GM18867 (cell line): ENCODE results near the gene DMAC2L.
"Not testable (repeated sequence)": the region's sequence is repeated elsewhere in the genome, so short reads cannot be mapped to it uniquely, and the experiment has no call there.

Source experiments
- ATAC-seq: cut with Tn5 transposase; IDR thresholded peaks from one replicate; pipeline ENCODE4 v1.9.1; 2021; ENCODE audit warnings: mild to moderate bottlenecking, moderate library complexity; ENCODE audit not compliant: unreplicated experiment

The DMAC2L gene

DNA sequence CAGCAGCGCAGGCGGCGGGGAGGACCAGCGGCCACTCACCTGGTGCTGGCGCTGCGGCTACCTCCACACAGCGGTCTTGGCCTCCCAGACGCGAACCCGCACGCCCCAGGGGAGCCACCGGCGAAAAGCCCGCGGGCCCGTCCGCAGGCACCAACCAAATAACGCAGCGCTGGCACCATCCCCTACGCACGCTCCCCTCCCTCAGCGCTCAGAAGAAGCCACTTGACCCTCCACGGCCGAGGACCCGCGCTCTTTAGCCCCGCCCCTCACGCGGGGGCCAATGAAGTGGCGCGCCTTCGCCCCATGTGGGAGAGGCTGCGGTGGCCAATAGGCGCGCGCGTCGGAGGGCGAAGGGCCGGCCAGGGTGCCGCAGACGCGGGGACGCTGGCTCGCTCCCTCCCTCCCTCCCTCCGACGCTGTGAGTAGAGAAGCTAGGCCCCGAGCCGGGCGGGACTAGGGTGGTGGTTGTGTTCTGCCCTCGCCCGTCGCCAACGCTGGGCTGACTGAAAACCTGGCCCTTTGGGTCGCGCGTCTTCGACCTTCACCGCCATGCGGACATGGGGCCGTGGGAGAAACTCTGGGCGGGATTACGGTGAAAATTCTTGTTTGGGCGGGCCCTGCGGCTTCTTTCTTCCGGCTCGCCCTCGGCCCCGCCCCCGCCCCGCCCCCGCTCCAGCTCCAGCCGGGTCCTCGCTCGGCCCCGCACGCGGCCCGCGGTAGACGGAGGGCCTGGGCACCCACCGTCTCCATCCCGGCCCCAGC is at the start of gene DMAC2L, which contains the start of gene L2HGDH:
DMAC2L (plus strand) TSS at position 353 of the 762 bp plus-strand sequence. CDS start 9,164 bp downstream, outside the sequence.
L2HGDH (minus strand) TSS at position 258 of the 762 bp plus-strand sequence; CDS start at position 179, 79 bp downstream.
- peak; percentile 94 for ATAC-seq

GRCh38 chr14:50262865-50263264 is 49.3 kb upstream of the DMAC2L start:
- no peak for ATAC-seq

DNA sequence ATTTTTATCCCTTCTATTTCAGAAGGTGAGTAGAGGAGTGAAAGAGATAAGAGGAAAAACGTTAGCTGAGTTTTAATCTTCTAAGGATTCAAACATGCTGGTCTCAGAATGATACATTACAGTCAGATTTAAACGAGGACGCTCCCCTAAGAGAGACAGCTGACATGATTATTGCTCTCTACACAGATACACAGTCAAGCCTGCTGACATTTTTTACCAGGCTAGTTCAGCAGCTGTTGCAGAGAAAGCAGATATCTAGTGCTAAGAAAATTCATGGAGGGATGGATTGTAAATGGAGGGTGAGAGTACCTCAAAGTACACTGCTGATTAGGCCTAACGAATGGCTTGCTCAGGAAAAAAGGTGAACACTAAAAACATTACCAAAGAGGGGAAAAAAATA is 48.8 kb upstream of the DMAC2L start:
- no peak for ATAC-seq

DNA sequence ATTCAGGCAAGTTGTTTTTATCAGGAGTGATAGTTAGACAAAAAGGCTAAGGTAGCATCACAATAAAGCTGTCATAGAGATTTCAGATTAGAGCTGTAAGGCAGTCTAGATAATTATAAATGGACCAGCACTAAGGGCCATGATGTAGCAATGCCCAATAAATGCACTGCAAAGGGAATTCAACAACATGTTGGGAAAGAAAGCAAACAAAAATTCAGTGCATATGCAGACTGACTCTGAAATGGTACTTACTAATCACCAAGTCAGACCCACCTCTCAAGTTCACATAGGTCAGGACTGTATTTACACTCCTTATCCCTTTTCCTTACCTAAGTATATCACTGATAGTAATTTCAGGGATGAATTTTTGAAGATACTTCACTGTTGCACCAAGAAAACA is 47.1 kb upstream of the DMAC2L start:
- ATAC-seq: no peak

DNA sequence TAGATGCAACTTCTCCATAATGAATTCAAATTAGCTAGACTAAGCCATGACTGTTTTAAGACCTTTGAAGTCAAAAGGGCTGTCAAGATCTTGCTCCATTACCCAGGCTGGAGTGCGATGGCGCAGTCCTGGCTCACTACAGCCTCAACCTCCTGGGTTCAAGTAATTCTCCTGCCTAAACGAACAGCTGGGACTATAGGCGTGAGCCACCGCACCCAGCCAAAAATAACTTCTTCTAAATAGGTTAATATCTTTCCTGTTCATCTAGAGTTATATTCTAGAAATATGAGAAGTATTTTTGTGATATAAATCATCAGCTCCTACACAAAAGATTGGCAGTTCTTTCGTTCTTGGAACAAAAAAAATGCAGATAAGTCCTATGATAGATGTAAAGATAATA is 41.2 kb upstream of the DMAC2L start:
- no peak for ATAC-seq

DNA sequence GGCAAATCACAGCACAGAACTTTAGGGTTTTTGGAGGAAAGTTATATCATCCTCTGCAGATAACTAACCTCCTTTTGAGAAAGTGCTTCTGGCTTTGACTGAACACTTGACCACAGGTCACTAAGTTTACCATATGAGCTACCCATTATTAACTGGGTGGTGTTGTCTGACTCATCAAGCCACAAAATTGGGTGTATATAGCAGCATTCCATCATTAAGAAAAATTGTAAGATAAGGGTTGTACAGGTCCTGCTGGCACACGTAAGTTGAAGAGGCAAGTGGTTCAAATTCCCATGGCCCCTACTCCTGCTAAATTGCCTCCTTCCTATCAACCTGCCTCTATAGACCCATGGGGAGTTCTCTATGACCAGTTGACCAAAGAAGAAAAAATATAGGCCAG is 39.6 kb upstream of the DMAC2L start:
- ATAC-seq: no peak

DNA sequence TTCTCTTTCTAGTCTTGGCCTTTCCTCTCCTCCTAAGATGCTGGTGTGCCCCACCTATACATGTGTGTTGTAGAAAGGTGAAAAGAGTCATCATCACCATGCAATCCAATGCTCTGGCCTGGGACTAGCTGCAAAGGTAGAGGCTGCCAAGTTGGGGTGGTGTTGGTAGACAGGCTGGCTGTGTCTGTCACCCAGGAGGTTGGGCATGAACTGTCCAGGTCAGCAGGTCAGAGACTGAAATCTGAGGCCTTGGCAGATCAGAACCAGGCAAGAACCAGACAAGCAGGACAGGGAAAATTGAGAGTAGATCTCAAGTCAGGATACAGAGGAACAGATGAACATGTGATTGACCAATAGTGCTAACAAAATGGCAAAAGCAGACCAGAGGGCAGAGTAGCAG is 26.3 kb upstream of the DMAC2L start:
- ATAC-seq: no peak

DNA sequence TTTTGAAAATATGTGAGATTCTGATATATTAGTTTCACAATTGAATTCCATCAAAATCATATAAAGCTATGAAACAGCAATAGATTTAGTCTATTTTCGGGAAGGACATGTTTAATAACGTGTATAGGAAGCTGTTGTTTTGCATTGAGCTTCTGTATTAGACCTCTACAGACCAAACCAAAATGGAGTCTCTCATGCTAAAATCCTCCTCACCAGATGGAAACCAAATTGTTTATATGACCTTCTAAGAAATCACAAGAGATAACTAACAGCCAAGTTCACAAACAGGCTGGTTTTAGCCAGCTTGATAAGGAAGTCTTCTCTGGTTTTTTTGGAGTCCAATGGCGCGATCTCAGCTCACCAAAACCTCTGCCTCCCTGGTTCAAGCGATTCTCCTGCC is 24.0 kb upstream of the DMAC2L start:
- ATAC-seq: no peak

DNA sequence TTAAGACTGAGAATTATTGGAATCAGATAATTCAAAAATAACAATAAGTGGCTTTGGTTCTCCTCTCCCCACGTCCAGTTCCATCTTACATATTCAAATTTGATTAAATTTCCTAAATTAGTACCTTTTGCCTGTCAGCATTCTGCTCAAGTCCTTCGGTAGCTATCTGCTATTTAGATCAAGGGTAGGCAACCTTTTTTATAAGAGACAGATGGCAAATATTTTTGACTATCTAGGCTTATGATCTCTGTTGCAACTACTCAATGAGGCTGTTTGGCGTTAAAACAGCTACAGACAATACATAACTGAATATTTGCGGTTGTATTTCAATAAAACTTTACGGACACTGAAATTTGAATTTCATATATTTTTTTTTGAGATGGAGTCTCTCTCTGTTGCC is 21.8 kb upstream of the DMAC2L start:
- no peak for ATAC-seq

- no peak for ATAC-seq
Measured at GRCh38 chr14:50299585-50299984, 12.5 kb upstream of the DMAC2L start.

DNA sequence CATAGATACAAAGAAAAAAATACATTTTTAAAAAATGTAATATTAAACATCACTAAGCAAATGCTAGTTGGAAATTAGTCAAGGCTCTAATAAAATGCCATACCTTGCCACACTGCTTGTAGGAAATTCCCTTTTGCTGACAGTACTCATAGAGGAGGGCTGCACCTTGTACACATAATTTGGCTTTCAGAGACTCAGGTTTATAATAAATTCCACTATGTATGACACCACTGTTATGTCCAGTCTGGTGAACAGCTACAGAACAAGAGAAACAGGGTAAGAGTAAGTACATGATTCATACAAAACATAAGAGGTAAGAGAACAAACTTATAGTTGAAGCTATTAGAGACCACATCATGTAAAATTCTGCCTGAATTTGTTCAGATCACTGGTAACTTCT is 10.2 kb upstream of the DMAC2L start:
- ATAC-seq: no peak

GRCh38 chr14:50303744-50304471 is 8.2 kb upstream of the DMAC2L start:
- ATAC-seq: no peak

- ATAC-seq: no peak
Measured at GRCh38 chr14:50308363-50308915, 3.7 kb upstream of the DMAC2L start.

DNA sequence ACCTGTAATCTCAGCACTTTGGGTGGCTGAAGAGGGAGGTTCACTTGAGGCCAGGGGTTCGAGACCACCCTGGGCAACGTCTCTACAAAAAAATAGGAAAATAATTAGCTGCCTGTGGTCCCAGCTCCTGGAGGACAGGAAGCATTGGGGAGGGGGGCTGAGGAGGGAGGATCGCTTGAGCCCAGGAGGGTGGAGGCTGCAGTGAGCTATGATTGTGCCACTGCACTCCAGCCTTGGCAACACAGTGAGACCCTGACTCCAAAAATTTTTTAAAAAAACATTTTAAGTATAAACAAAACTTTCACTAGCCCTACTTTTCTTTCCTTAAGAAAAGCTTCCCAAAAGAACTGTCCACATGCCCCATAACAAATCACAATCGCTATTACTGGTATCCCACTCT is 1.7 kb upstream of the DMAC2L start:
- ATAC-seq: no peak

DNA sequence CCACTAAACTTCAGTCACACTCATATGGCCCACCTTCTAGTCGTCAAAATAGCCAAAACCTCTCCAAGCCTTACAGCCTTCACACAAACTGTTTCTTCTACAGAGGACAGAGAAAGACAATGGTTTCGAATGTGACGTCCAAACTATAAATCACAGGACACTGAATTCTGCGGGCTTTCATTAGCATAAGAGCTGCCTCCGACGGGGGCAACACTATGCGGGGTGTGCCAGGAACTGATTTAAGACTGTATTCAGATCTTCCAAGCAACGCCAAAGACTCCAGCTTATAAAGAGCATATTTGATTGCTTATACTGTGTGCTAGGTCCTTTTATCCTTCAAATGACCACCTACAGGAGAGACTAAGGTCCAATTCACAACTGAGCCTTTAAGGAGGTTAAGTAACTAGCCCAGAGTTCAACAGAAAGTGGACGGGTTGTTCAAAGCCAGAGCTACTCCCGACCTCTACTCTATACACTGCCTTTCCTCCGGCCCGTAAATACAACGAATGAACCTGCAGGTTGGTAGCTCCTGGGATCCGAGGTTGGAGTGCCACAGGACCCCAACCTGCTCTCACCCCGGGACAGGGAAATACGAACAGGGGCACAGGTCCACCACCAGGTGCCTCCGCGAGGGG is 670 bp upstream of the DMAC2L start:
- no peak for ATAC-seq

DNA sequence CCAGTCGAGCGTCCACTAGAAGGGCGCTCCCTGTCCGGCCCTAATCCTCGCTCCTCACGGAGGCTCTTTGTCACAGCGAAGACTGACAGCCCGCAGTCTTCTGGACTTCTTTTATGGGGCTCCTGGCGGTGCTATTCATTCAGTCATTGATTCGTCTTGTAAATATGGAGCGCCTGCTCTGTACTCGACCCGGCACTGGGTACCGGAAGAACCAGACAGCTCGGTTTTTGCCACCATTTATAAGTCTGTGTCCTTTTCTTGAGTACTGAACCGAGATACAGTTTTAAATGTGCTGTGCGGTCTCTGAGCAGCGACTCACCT is 570 bp downstream of the DMAC2L start:
- peak; percentile 26 for ATAC-seq

- ATAC-seq: not testable (repeated sequence)
Measured at GRCh38 chr14:50314098-50314497, 2.0 kb downstream of the DMAC2L start.

DNA sequence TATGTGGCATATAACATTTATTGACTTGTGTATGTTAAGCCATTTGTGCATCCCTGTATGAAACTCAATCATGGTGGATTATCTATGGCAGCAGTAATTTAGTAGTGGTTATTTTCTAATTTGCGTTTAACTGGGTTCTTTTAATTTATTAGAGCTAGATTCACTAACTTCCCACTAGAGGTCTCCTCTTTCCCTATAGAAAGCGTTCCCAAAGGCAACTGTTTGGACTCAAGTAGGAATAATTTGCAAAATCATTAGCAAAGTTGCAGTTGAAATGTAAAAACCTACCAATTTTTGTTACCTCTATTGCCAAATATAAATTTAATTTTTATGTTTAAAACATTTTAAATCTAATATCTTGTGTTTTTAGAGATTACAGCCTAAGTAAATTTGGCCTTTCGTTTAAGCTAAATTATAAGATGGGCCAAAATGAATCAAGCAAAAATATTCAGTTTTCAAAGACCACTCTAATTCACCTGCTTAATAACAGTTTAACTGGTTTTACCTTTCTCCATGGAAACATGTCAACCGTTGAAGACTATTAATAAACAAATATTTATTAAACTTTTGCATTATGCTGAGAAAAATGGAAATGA is 6.0 kb downstream of the DMAC2L start:
- ATAC-seq: no peak

DNA sequence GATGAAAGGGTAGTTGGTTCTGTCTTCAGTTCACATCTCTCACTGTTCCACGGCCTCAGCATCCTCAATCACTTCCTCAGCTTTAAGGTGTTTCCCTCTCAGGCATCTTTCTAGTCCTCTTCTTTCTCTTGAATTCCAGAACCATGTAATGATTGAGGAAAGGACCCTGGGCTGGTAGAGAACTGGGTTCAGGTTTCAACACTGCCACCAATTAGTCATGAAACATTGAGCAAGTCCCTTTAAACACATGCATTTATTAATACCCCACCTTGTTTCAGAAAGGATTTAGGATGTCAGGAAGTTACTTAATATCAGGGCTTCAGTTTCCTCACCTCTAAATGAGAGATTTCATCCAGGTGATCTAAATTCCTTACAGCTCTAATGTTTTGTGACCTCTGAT is 7.2 kb downstream of the DMAC2L start:
- no peak for ATAC-seq

- no peak for ATAC-seq
Measured at GRCh38 chr14:50319721-50320120, 7.6 kb downstream of the DMAC2L start.

DNA sequence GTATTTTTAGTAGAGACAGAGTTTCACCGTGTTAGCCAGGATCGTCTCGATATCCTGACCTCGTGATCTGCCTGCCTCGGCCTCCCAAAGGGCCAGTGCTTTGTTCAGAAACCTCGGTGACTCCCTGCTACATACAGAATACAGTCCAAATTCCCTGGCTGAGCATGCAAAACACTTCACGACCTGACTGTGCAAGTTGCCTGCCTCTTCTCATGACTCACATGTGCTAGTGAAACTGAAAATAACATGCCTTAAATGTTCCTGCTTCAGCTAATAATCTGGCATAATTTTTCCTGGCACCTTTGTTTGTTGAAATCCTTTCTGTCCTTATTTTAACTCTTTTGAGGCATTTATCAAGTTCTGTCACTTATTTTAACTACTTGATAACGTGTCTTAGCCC is 8.2 kb downstream of the DMAC2L start:
- ATAC-seq: peak; percentile 53
